Head of caudate nucleus (tissue), 42 donors: Measurements from ENCODE around the gene AHCYL2.
A peak's percentile ranks its signal among the peaks of the same experiment; 100 is the strongest.
"Not testable (repeated sequence)": the region's sequence is repeated elsewhere in the genome, so short reads cannot be mapped to it uniquely, and the experiment has no call there.

Experiments
- DNase-seq, 42 donors: peaks; one replicate each; pipeline versions ENCODE4 v3.0.0 to v3.0.0-alpha.2; 2020 to 2021; ENCODE audit warnings: mixed read lengths in 7 of 42
- intact Hi-C: fragments of 100-400 bp; cut with DNase I; formaldehyde crosslinking; loops from one replicate; pipeline ENCODE4 v1.15.0; 2022

Gene AHCYL2

GRCh38 chr7:129388333-129389098 is 163.7 kb downstream of the AHCYL2 start:
- intact Hi-C loops: no loop called here
- DNase-seq: no peak

DNA sequence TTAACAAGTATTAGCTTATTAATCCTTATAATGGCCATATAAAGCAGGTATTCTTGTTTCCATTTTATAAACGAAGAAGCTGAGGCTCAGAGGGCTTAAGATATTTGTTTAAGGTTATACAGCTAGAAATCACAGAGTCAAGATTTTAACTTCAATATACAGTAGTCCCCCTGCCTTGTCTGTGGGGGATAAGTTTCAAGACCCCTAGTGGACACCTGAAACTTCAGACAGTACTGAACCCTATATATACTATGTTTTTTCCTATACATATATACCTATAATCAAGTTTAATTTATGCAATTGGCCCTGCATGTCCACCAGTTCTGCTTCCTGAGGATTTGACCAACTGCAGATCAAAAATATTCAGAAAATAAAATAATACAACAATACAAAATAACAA is 165.0 kb downstream of the AHCYL2 start:
- no peak for DNase-seq
- intact Hi-C loops: no loop called here

DNA sequence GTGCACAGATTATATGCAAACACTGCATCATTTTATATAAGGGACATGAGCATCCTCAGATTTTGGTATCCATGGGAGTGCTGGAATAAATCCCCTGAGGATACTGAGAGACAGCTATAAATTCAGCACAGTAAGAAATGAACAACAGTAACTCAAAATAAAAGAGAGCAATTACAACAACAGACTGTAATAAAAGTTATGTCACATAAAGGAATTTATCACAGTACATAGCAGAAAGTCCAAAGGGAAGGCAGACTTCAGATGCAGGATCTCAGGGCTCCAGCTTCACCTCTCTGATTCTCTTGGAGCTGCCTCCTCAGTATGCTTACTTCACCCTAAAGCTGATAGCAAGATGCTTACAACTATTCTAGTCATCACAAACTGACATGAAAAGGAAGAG is 165.5 kb downstream of the AHCYL2 start:
- DNase-seq: no peak
- intact Hi-C loops: no loop called here

- intact Hi-C loops: no loop called here
- no peak for DNase-seq
Observed at GRCh38 chr7:129391546-129392171, 166.8 kb downstream of the AHCYL2 start.

GRCh38 chr7:129393255-129393654 is 168.4 kb downstream of the AHCYL2 start:
- intact Hi-C loops: no loop called here
- DNase-seq: no peak

GRCh38 chr7:129394101-129394500 is 169.3 kb downstream of the AHCYL2 start:
- DNase-seq: no peak
- intact Hi-C loops: no loop called here

- intact Hi-C loops: no loop called here
Observed at GRCh38 chr7:129394982-129395914, 170.4 kb downstream of the AHCYL2 start.

GRCh38 chr7:129401228-129401966 is 176.6 kb downstream of the AHCYL2 start:
- intact Hi-C loops: no loop called here
- peak in 10 of 42 donors; percentile 6 to 55 (median 18) for DNase-seq

More at GRCh38 chr7:129394982-129395914, 170.4 kb downstream of the AHCYL2 start:
- no peak for DNase-seq

GRCh38 chr7:129401967-129402860 is 177.4 kb downstream of the AHCYL2 start:
- intact Hi-C loops: no loop called here
- DNase-seq: peak in 30 of 42 donors; percentile 4 to 75 (median 42)

GRCh38 chr7:129405527-129405926 is 180.7 kb downstream of the AHCYL2 start:
- no peak for DNase-seq
- intact Hi-C loops: no loop called here

DNA sequence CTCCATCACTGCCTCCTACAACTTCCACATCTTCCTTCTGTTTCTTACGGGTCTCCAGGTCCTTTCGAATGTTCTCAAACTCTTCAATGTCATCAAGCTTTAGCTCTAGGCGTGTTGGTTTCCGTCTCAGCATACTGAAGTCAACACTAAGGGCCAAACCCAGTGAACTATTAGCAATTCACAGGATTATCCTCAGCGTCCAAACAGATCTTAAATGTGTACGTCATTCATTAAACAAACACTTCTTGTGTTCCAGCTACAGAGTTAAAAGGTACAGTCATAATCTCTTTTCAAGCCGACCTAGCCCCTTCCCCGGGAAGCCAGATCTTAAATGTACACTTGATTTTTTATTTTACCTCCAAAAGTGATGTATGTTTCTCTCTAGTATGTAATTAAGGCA is 185.4 kb downstream of the AHCYL2 start:
- DNase-seq, intact Hi-C loops: not testable (repeated sequence)

DNA sequence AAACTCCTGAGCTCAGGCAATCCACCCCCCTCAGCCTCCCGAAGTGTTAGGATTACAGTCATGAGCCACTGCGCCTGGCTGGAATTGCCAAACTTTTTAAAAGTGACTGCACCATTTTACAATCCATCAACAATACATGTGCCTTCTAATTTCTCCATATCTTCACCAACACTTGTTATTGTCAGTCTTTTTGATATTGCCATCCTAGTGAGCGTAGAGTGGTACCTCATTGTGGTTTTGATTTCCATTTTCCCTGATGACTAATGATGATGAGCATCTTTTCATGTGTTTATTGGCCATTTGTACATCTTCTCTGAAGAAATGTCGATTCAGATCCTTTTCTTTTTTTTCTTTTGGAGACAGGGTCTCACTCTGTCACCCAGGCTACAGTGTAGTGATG is 187.7 kb downstream of the AHCYL2 start:
- intact Hi-C loops: no loop called here
- no peak for DNase-seq

GRCh38 chr7:129417073-129417472 is 192.2 kb downstream of the AHCYL2 start:
- intact Hi-C loops: no loop called here
- DNase-seq: no peak

DNA sequence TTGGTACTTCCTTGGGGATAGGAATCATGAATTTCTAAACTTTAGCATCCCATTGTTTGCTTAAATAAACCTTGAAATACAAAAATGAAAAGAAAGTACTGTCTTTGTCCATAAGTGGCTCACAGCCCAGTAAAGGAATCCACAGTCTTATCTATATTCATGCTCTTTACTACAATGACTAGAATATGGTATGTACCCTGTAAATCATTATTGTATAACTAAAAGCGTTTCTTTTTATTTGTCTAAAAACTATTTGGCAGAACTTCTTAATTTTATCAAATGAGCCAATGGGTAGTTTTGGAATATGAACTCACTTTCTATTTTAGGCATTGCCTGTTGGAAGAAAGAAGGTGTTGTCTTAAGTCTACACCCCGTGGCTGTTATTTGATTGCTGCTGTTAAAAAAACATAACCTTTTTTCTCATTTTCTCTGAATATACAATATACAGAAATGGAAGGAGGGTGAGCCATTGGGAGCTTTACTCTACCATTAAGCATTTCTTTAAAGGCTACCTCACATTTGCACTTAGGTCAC is 197.0 kb downstream of the AHCYL2 start:
- DNase-seq: no peak
- intact Hi-C loops: no loop called here

DNA sequence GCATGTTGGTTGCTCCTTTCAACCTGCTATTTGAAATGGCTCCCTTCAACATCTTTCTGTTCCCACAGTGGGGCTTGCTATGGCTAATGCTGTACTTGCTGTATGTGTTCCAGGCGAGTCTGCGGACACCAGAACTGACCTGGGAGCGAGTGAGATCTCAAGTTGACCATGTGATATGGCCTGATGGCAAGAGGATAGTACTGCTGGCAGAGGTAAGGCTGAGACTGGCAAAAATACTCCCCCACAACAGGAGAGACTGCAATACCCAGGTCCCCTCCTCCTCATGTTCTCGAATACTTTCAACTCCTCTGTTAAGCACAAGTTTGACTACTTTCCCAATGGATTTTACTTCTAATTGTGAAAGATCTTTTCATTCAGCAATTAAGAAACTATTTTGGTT is 197.9 kb downstream of the AHCYL2 start:
- intact Hi-C loops: no loop called here
- DNase-seq: peak in 5 of 42 donors; percentile 34 to 70 (median 40)

- intact Hi-C loops: no loop called here
- no peak for DNase-seq
Observed at GRCh38 chr7:129423700-129424410, 199.0 kb downstream of the AHCYL2 start.

- DNase-seq: no peak
- intact Hi-C loops: no loop called here
Observed at GRCh38 chr7:129426482-129426881, 201.7 kb downstream of the AHCYL2 start.
